H9 (cell line): ENCODE data around the gene BACE2. TPM values are rescaled to one million over a fixed set of nuclear protein-coding genes. Genes with fewer than 3 reads are reported as not detected.

Source experiments
- DNase-seq: peaks from one replicate; pipeline ENCODE4 v3.0.0-alpha.2; 2017
- H2AFZ ChIP-seq: one replicate; pipeline ENCODE4 v1.6.1; 2013; ENCODE audit warnings: mild to moderate bottlenecking, low read length, control low read depth, moderate library complexity
- H2AK5ac ChIP-seq: 2 replicates; pipeline ENCODE4 v1.6.1; 2013; ENCODE audit warnings: low read length, control low read depth, mixed read lengths; ENCODE audit not compliant: insufficient read length
- H2BK120ac ChIP-seq: one replicate; pipeline ENCODE4 v1.6.1; 2013; ENCODE audit warnings: low read depth, mild to moderate bottlenecking, low read length, control low read depth, inconsistent platforms; ENCODE audit not compliant: poor library complexity, severe bottlenecking
- H2BK12ac ChIP-seq: 2 replicates; pipeline ENCODE4 v1.6.1; 2013; ENCODE audit warnings: low read length, control low read depth, mixed read lengths, low read depth; ENCODE audit not compliant: insufficient read length
- H2BK15ac ChIP-seq: 2 replicates; pipeline ENCODE4 v1.6.1; 2013; ENCODE audit warnings: low read depth, low read length, control low read depth
- H2BK20ac ChIP-seq: one replicate; pipeline ENCODE4 v1.6.1; 2013; ENCODE audit warnings: low read depth, mild to moderate bottlenecking, low read length, control low read depth, inconsistent platforms; ENCODE audit not compliant: poor library complexity, severe bottlenecking
- H2BK5ac ChIP-seq: 2 replicates; pipeline ENCODE4 v1.6.1; 2013; ENCODE audit warnings: low read length, control low read depth, mixed read lengths; ENCODE audit not compliant: insufficient read length
- H3K14ac ChIP-seq: 2 replicates; pipeline ENCODE4 v1.6.1; 2013; ENCODE audit warnings: low read length, control low read depth; ENCODE audit not compliant: insufficient read depth
- H3K18ac ChIP-seq: 2 replicates; pipeline ENCODE4 v1.6.1; 2013; ENCODE audit warnings: low read depth, mild to moderate bottlenecking, mixed read lengths, low read length, control low read depth; ENCODE audit not compliant: insufficient read length
- H3K23ac ChIP-seq: 2 replicates; pipeline ENCODE4 v1.6.1; 2013; ENCODE audit warnings: low read length, control low read depth, mixed read lengths, low read depth; ENCODE audit not compliant: insufficient read length
- H3K23me2 ChIP-seq: 2 replicates; pipeline ENCODE4 v1.6.1; 2013; ENCODE audit warnings: low read depth, mild to moderate bottlenecking, mixed read lengths, low read length, control low read depth; ENCODE audit not compliant: insufficient read length, poor library complexity, severe bottlenecking
- H3K27ac ChIP-seq: 2 replicates; pipeline ENCODE4 v1.5.1; 2013; ENCODE audit warnings: low read length, control low read depth, mixed read lengths, low read depth; ENCODE audit not compliant: insufficient read length
- H3K27me3 ChIP-seq: 2 replicates; pipeline ENCODE4 v1.6.1; 2013; ENCODE audit warnings: low read length, control low read depth, inconsistent platforms; ENCODE audit not compliant: insufficient read depth
- H3K4ac ChIP-seq: 2 replicates; pipeline ENCODE4 v1.6.1; 2013; ENCODE audit warnings: low read depth, mild to moderate bottlenecking, control low read depth, inconsistent platforms, low read length, moderate library complexity
- H3K4me1 ChIP-seq: 2 replicates; pipeline ENCODE4 v1.6.1; 2013; ENCODE audit warnings: low read length, control low read depth, inconsistent platforms; ENCODE audit not compliant: insufficient read depth
- H3K4me2 ChIP-seq: 2 replicates; pipeline ENCODE4 v1.6.1; 2013; ENCODE audit warnings: low read length, control low read depth, mixed read lengths; ENCODE audit not compliant: insufficient read length, insufficient read depth
- H3K56ac ChIP-seq: 2 replicates; pipeline ENCODE4 v1.6.1; 2013; ENCODE audit warnings: low read depth, mild to moderate bottlenecking, mixed read lengths, low read length, control low read depth; ENCODE audit not compliant: insufficient read length
- H3K79me1 ChIP-seq: 2 replicates; pipeline ENCODE4 v1.6.1; 2013; ENCODE audit warnings: low read depth, mild to moderate bottlenecking, moderate library complexity, low read length, control low read depth, inconsistent platforms; ENCODE audit not compliant: insufficient read depth, poor library complexity, severe bottlenecking
- H3K79me2 ChIP-seq: 2 replicates; pipeline ENCODE4 v1.6.1; 2013; ENCODE audit warnings: low read length, control low read depth, inconsistent platforms; ENCODE audit not compliant: insufficient read depth
- H3K9ac ChIP-seq: 2 replicates; pipeline ENCODE4 v1.6.1; 2013; ENCODE audit warnings: low read length, control low read depth, mixed read lengths; ENCODE audit not compliant: insufficient read length; ENCODE audit errors: extremely low read depth
- H3K9me3 ChIP-seq: one replicate; pipeline ENCODE4 v1.6.1; 2013; ENCODE audit warnings: low read depth, low read length, inconsistent platforms; ENCODE audit not compliant: control insufficient read depth
- H3T11ph ChIP-seq: one replicate; pipeline ENCODE4 v1.6.1; 2013; ENCODE audit warnings: mild to moderate bottlenecking, low read length, control low read depth, inconsistent platforms
- H4K20me1 ChIP-seq: one replicate; pipeline ENCODE4 v1.6.1; 2013; ENCODE audit not compliant: control insufficient read depth, insufficient read length, insufficient read depth
- H4K5ac ChIP-seq: 2 replicates; pipeline ENCODE4 v1.6.1; 2013; ENCODE audit warnings: low read depth, mild to moderate bottlenecking, mixed read lengths, low read length, control low read depth; ENCODE audit not compliant: insufficient read length
- H4K8ac ChIP-seq: replicated peaks from 2 replicates; pipeline ENCODE4 v1.6.1; 2013; ENCODE audit warnings: low read length, control low read depth, mixed read lengths, low read depth; ENCODE audit not compliant: insufficient read length
- H4K91ac ChIP-seq: 2 replicates; pipeline ENCODE4 v1.6.1; 2013; ENCODE audit warnings: low read depth, mild to moderate bottlenecking, moderate library complexity, mixed read lengths, low read length, control low read depth; ENCODE audit not compliant: insufficient read length
- H3K27ac Mint-ChIP-seq, 3 experiments: 2 replicates in 2 of 3; 3 replicates in 1 of 3; pipeline ENCODE4 v1.8.0; 2020 to 2021; ENCODE audit warnings: mixed read lengths in 3 of 3, mild to moderate bottlenecking in 1 of 3, moderate library complexity in 1 of 3
- H3K27me3 Mint-ChIP-seq: 2 replicates; pipeline ENCODE4 v1.8.0; 2021; ENCODE audit warnings: low read depth, mild to moderate bottlenecking, moderate library complexity, mixed read lengths
- H3K36me3 Mint-ChIP-seq, 3 experiments: 2 replicates in 2 of 3; 3 replicates in 1 of 3; pipeline ENCODE4 v1.8.0; 2020 to 2021; ENCODE audit warnings: low read depth in 3 of 3, mixed read lengths in 3 of 3; ENCODE audit not compliant: insufficient read depth in 1 of 3
- H3K4me1 Mint-ChIP-seq, 2 experiments: 2 replicates each; pipeline ENCODE4 v1.8.0; 2020; ENCODE audit warnings: mixed read lengths in 2 of 2
- H3K4me3 Mint-ChIP-seq, 2 experiments: 2 replicates in 1 of 2; 3 replicates in 1 of 2; pipeline ENCODE4 v1.8.0; 2020 to 2021; ENCODE audit warnings: mild to moderate bottlenecking in 2 of 2, mixed read lengths in 2 of 2, moderate library complexity in 1 of 2
- H3K9me3 Mint-ChIP-seq, 2 experiments: 2 replicates in 1 of 2; 3 replicates in 1 of 2; pipeline ENCODE4 v1.8.0; 2020; ENCODE audit warnings: mild to moderate bottlenecking in 2 of 2, mixed read lengths in 2 of 2, moderate library complexity in 1 of 2
- CTCF ChIP-seq: fragments of 200-600 bp; sonication (generic); conservative IDR thresholded peaks from 3 replicates; pipeline ENCODE4 v1.8.0; 2021; ENCODE audit warnings: antibody characterized with exemption, mild to moderate bottlenecking
- WGBS: extraction: QIAGEN DNeasy Blood & Tissue Kit; methylation state at CpG from one replicate; pipeline ENCODE4 v1.1.7; 2013; ENCODE audit warnings: missing lambda C conversion rate, low lambda C conversion rate, mixed read lengths; ENCODE audit not compliant: insufficient read length; ENCODE audit errors: extremely low coverage; 5-methylcytosine and 5-hydroxymethylcytosine counted together
- total RNA-seq: library from RNA; stranded (reverse); gene quantifications from 2 replicates; pipeline ENCODE4 v1.2.1, GENCODE V29; 2021

BACE2 gene
- total RNA-seq, 1 experiment from 2014 or later = 8.0 TPM

DNA sequence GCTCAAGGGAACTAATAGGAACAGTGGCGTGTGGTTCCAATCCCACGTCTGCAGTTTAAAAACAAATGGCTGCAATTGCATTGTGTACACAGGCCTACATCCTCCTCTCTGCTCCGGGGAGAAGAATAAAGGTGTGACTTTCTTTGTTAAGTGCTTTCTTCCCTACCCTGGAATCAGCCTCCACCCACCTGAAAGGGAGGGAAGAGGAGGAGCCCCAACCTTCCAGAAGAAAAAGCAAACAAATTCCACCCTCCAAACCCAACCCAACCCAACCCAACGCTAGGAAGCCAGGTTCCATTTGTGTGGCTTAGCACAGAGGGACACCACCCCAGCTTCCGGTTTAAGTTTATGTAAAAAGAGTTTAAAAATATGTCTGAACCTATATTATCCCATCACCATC is 11.8 kb upstream of the BACE2 start:
- Mint-ChIP-seq H3K4me3 (no peak overlapping the region), H3K27ac (no peak overlapping the region), H3K27me3 (peaks cover 31% of the 10 kb centered on the region), H3K36me3 (peaks cover 0 to 8% (median 6%) of the 10 kb centered on the region in 3 experiments; a peak in 2 of 7 replicates), H3K4me1 (peaks cover 2 to 3% of the 10 kb centered on the region in 2 experiments; a peak in 1 of 4 replicates), H3K9me3 (peaks cover 7 to 10% of the 10 kb centered on the region in 2 experiments; a peak in 4 of 5 replicates)
- Histone ChIP-seq H2BK20ac (no peak overlapping the region), H3K4me1 (no peaks in the 10 kb centered on the region), H3K23me2 (no peaks in the 10 kb centered on the region), H3T11ph (no peak overlapping the region), H3K9ac (no peak overlapping the region), H2BK5ac (no peak overlapping the region), H4K91ac (no peak overlapping the region), H3K79me2 (no peaks in the 10 kb centered on the region), H3K79me1 (no peaks in the 10 kb centered on the region), H3K23ac (no peak overlapping the region), H2BK12ac (no peak overlapping the region), H4K20me1 (no peaks in the 10 kb centered on the region), H3K27me3 (no peaks in the 10 kb centered on the region), H2AFZ (no peak overlapping the region), H3K4me2 (no peak overlapping the region), H3K56ac (no peak overlapping the region), H3K18ac (no peak overlapping the region), H3K4ac (no peak overlapping the region), H3K14ac (no peak overlapping the region), H2AK5ac (no peak overlapping the region), H2BK120ac (no peak overlapping the region), H4K5ac (no peak overlapping the region), H2BK15ac (no peak overlapping the region), H4K8ac (no peak overlapping the region), H3K9me3 (no peaks in the 10 kb centered on the region), H3K27ac (no peak overlapping the region)
- no peak for DNase-seq
- no CpG with 5 or more reads among the region's 5 CpGs for WGBS
- no peak for TF ChIP-seq CTCF
